Measurements from ENCODE around the gene ARHGAP29.
"Not testable (repeated sequence)": the region's sequence is repeated elsewhere in the genome, so short reads cannot be mapped to it uniquely, and the experiment has no call there.

The ARHGAP29 gene

DNA sequence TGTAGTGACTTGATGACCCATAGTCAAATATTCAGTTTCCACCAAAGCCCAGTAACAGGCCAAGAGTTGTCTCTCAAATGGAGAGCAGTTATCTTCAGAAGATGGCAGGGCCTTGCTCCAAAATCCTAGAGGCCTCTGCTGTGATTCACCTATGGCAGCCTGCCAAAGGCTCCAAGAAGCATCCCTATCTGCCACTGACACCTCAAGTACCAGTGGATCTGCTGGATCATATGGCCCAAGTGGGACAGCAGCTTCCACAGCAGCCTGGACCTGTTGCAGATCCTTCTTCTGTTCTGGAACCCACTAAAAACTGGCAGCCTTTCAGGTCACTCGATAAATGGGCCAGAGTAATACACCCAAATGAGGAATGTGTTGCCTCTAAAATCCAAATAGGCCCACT lies 73.3 kb downstream of the ARHGAP29 start:
- not testable (repeated sequence) for DNase-seq

DNA sequence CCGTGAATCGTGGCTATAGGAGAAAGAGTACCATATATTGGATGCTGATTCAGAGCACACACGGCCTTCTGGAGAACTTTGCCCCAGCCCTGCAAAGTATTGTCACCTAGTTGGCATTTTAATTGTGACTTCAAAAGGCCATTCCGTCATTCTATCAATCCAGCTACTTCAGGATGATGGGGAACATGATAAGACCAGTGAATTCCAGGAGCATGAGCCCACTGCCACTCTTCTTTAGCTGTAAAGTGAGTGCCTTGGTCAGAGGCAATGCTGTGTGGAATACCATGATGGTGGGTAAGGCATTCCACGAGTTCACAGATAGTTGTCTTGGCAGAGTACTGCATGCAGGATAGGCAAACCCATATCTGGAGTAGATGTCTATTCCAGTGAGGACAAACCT lies 74.1 kb downstream of the ARHGAP29 start:
- DNase-seq = not testable (repeated sequence)

DNA sequence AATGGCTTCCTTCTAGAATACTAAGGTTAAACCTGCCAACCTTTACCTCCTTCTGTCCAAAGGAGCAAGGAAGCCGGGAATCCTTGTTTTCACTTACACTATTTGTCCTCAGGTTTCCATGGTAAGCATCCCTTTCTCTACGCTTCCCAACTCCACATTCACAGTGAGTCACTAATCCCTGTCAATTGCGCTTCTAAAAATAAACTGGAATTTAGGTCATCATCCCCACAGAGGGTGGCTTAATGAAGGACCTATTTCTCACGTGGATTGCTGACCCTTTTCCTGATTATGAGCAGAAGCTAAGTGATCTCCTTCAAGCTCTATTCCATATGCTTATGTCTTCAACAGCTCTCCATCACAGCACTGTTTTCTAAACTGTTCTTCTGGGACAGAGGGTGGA lies 76.6 kb downstream of the ARHGAP29 start:
- no peak for DNase-seq

GRCh38 chr1:94156096-94156625 lies 81.2 kb downstream of the ARHGAP29 start:
- no peak for DNase-seq

GRCh38 chr1:94154989-94155388 lies 82.4 kb downstream of the ARHGAP29 start:
- DNase-seq = no peak

GRCh38 chr1:94153133-94153532 lies 84.3 kb downstream of the ARHGAP29 start:
- DNase-seq = no peak

DNA sequence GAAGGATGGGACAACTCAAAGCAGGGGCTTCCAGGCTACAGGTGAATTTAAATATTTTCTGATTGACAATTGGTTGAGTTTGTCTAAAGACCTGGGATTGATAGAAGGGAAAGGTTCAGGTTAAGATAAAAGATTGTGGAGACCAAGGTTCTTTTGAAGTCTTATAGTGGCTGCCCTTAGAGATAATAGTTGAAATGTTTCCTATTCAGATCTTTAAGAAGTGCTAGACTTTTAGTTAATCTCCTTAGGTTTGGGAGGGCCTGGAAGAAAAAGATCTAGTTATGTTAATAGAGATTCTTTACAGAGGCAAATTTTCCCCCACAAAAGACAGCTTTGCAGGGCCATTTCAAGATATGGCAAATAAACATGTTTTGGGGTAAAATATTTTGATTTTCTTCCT lies 88.2 kb downstream of the ARHGAP29 start:
- not testable (repeated sequence) for DNase-seq

DNA sequence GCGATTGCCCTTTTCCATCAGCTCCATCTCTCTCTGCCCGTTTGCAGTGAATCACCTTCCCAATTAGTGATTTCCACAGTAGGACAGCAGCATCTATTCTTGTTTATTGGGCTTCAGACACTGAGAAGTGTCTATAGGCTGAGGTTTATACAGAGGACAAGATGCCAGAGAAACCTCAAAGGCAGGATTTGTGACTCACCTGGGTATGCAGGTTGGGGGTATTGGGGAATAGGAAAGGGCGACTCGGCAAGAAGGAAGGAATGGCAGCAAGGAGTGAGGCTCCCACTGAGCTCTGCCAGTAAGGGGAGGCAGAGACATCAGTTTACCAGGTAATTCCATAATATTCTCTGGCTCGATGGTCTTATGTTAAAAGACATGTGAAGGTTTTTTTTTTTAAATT lies 91.1 kb downstream of the ARHGAP29 start:
- no peak for DNase-seq

DNA sequence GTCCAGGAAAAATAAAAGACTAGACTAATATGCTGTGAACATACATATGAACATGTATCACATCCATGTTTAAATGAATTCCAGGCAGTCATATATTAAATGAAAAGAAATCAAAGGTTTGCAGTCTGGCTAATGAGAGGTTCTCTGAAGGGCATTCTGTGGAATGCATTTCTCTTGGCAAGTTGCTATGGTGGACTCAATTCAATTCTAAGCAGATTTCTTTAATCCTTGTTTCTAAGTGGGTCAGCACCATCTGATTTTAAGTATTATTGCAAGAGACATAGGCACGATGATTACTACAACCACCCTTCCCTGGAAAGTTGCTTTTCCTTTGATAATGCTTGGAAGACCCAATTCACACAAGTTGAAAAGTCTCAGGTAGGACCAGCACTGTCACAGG lies 92.5 kb downstream of the ARHGAP29 start:
- DNase-seq = no peak

DNA sequence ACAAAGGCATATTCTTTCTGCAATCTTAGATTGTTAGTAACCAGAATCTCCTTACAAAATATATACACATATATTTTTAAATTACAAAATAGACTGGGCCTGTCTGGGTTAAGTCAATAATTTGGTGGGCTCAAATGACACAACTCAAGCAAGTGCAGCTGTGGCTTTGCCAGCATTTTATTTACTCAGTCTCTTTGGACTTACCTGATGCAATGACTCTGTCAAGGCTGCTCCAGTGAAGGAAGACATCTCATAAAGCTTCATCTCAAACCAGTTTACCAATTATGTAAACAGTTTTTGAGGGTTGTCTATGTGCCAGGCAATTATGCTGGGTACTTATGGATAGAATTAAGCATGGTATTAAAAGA lies 93.6 kb downstream of the ARHGAP29 start:
- no peak for DNase-seq

DNA sequence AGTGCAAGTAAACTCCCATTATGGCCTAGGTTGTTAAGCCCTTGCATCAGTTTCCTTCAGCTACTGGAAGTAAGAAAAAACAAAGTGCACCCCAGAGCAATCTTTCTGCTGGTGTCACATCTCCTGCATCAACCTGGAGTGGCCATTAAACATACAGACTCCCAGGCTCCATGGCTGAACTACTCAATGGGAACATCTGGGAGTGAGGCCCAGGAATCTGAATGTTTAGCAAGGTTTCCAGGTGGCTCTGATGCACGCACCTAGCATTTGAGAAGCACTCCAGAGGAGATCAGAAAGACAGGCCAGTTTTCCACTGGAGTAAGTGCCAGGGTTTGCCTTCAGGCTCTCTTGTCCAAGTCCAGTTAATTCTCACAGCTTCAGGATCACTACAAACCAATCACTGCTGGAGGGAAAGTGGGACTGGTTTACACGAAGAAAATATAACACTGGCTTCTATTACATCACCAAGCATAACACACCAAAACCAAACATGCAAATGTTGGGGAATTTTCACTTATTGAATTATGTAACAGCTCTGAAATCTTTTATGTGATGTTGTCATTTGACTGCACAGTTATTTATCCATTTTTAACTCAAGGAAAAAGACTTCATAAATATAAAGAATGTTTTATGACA lies 94.1 kb downstream of the ARHGAP29 start:
- no peak for DNase-seq

- no peak for DNase-seq
Measured at GRCh38 chr1:94142583-94142982, 94.8 kb downstream of the ARHGAP29 start.

DNA sequence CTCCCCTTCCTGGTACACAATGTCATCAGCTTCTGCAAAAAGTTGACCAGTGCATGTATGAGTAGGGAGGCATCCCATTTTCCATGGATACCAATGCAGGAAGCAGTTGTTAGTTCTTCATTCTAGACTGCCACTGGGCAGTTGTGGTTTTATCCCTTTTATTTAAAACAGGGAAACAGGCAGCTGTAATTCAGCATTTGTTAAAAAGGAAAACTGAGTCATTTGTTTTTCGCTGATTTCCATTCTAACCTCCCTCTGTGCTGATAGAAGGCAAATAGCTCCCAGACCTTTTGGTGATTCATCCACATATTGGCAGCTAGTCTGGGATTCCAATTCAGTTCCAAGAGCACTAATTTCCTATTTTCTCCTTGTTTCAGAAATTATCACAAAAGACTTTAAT lies 95.4 kb downstream of the ARHGAP29 start:
- no peak for DNase-seq

- DNase-seq = no peak
Measured at GRCh38 chr1:94132111-94132510, 105.3 kb downstream of the ARHGAP29 start.

DNA sequence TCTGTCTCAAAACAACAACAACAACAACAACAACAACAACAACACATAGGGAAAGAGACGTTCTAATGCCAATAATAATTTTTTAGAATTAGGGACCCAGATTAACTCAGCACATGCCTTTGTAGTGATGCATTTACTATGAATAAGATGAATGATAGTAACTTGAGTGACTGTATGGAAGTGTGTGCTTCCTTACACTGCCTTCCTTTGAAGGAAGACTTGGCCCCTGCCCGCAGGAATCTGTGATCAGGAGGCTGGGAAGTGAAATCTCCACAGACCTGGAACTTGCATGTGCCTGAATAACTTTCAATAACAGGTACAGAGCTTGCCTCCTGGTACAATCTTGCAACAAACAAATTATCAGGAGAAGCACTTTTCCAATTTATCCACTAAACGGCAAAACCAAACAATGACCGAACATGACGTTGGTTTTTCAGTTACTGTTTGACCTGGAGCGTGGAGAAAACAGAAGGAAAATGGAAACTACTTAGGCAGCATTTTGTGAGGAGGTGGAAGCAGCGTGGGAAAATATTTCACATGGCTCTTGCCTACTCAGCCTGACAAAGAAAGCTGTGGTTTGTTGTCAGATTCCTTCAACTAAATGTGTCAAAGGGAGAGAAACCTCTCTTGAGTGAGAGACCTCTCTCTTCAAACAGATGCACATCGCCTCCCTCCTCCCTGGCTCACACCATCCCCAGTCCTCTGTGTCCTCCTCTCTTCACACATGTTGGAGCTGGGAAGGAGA lies 106.4 kb downstream of the ARHGAP29 start:
- no peak for DNase-seq

GRCh38 chr1:94126651-94127050 lies 110.7 kb downstream of the ARHGAP29 start:
- DNase-seq = no peak

DNA sequence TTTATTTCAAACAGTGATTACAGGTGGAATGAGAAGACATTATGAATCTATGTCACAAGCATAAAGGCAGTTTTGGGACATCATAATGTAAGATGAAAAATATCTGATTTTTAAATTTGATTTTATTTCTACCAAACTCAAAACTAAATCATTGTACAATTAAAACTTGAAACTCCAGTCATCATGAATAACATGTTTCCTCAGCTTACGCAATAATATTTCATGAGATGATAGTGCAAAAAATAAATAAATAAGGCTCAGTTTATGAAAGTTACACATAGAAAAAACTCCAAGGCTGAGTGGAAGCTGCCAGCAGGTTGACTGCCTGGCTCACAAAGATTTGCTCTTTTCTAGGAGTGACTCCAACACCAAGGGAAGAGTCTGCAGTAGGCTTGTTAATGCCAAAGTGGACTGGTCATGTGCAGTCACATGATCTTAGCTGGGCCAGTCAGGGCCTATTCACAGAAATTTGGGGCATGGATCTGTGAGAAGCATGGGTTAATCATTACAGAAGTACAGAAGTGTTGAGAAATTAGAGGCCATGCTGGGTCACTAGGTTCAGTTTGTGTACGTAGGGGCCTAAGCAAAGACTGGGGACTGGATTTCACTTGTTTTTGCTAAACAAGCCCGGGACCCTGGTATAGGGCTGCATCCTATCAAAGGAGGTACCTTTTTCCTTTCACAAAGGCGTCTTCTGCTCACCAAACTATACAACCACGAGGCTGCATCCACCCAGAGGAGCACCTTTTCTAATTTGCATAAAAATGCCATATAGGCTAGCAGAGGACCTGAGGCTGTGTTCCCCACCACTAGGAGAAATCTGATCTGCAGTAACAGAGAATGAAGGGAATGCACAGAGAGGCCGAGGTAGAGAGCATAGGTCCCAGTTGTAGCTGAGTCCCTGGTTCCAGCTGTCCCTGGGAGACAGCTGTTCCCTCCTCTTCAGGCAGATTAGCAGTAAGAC lies 111.6 kb downstream of the ARHGAP29 start:
- no peak for DNase-seq

DNA sequence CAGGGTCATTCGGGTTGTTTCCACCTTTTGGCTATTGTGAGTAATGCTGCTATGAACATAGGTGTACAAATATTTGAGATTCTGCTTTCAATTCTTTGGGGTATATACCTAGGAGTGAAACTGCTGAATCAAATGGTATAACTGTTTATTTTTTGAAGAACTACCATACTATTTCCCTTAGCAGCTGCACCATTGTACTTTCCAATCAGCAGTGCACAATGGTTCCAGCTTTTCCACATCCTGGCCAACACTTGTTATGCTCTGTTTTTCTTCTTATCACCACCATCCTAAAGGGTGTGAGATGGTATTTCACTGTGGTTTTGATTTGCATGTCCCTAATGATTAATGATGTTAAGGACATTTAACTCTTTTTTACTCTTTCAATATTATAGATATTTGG lies 112.8 kb downstream of the ARHGAP29 start:
- DNase-seq = no peak

- no peak for DNase-seq
Measured at GRCh38 chr1:94122201-94122970, 115.0 kb downstream of the ARHGAP29 start.

Data from effector CD8-positive, alpha-beta T cell (primary cell).